Measurements from ENCODE around the gene TPRA1. TPM values are rescaled to one million over a fixed set of nuclear protein-coding genes. Genes with fewer than 3 reads are reported as not detected.

Gene TPRA1
- total RNA-seq, 1 experiment from 2014 or later = 20.0 TPM

DNA sequence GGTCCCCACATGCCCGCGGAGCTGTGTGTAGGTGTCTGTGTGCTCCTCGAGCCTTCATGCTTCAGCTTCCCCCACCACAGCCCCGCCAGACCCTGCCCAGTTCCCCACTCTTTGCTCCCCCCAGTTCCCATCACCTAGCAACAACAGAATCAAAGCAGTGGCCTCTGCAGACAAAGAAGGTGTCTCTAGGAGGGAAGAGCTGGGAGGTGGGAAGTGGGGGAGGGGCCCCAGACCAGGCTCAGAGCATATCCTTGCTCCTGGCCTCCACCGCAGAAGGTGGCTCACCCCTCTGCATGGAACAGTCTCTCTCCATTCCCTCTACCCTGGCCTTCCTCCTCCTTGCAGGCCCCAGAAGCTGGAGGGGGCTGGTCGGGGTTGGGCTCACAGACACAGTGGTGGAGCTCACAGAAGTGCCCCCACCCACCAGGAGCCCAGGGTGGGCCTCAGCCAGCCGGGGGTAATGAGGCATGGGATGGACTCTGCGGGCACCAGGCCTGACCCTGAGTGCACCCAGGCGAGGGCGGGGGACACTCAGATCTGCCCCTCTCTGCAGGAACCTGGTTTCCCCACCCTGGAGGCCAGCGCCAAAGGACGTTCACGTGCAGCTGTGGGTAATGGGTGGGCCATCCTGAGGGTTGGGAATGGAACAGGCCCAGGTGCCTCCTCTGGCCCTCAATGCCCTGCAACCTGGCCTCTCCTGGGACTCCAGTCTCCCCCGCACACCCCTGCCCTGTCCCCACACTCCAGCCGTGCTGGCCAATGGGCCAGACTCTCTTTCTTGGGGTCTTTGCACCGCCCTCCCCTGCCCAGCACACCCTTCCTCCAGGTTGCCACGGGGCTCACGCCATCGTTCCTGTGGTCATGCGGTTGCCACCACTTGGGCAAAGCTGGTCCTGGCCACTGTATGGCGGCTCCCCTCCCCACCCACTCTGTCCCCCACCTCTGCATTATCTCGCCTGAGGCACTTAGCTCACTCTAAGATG is 53.4 kb downstream of the TPRA1 start:
- H3K4me3 Mint-ChIP-seq = no peak overlapping the region
- Histone ChIP-seq H3T11ph (ENCODE audit: low read length) (no peak overlapping the region), H3K27me3 (ENCODE audit: insufficient read depth, low read length) (no peaks in the 10 kb centered on the region), H2BK5ac (ENCODE audit: insufficient read length, low read length) (no peak overlapping the region), H3K4ac (ENCODE audit: low read depth, low read length) (no peak overlapping the region), H3K4me1 (ENCODE audit: insufficient read depth, low read length) (no peaks in the 10 kb centered on the region; the same call in 1 of the 2 replicates), H3K9me3 (ENCODE audit: control insufficient read depth, low read depth, low read length) (no peaks in the 10 kb centered on the region), H3K18ac (ENCODE audit: insufficient read length, low read depth, low read length) (peak overlapping the region; percentile 27), H3K27ac (ENCODE audit: insufficient read length, low read depth, low read length) (no peak overlapping the region), H2AK5ac (ENCODE audit: insufficient read length, low read length) (no peak overlapping the region), H4K5ac (ENCODE audit: insufficient read length, low read depth, low read length) (no peak overlapping the region), H4K91ac (ENCODE audit: insufficient read length, low read depth, low read length) (no peak overlapping the region), H2AFZ (ENCODE audit: low read length) (no peak overlapping the region), H2BK15ac (ENCODE audit: low read depth, low read length) (no peak overlapping the region), H4K8ac (replicated peaks; ENCODE audit: insufficient read length, low read depth, low read length) (no peak overlapping the region), H3K56ac (ENCODE audit: insufficient read length, low read depth, low read length) (no peak overlapping the region), H3K23ac (ENCODE audit: insufficient read length, low read depth, low read length) (no peak overlapping the region), H3K79me1 (ENCODE audit: insufficient read depth, low read depth, low read length, poor library complexity, severe bottlenecking) (no peaks in the 10 kb centered on the region), H3K79me2 (ENCODE audit: insufficient read depth, low read length) (no peaks in the 10 kb centered on the region), H3K4me2 (ENCODE audit: insufficient read depth, insufficient read length, low read length) (no peak overlapping the region), H2BK120ac (ENCODE audit: low read depth, low read length, poor library complexity, severe bottlenecking) (no peak overlapping the region), H3K14ac (ENCODE audit: insufficient read depth, low read length) (0 out of 2 replicates have a peak overlapping the region, but pooled peaks have one; percentile 21), H3K23me2 (ENCODE audit: insufficient read length, low read depth, low read length, poor library complexity, severe bottlenecking) (no peaks in the 10 kb centered on the region), H3K9ac (ENCODE audit: extremely low read depth, insufficient read length, low read length) (no peak overlapping the region), H2BK12ac (ENCODE audit: insufficient read length, low read depth, low read length) (no peak overlapping the region), H4K20me1 (ENCODE audit: control insufficient read depth, insufficient read depth, insufficient read length) (no peaks in the 10 kb centered on the region), H2BK20ac (ENCODE audit: low read depth, low read length, poor library complexity, severe bottlenecking) (no peak overlapping the region)
- TF ChIP-seq, protein P1, sequence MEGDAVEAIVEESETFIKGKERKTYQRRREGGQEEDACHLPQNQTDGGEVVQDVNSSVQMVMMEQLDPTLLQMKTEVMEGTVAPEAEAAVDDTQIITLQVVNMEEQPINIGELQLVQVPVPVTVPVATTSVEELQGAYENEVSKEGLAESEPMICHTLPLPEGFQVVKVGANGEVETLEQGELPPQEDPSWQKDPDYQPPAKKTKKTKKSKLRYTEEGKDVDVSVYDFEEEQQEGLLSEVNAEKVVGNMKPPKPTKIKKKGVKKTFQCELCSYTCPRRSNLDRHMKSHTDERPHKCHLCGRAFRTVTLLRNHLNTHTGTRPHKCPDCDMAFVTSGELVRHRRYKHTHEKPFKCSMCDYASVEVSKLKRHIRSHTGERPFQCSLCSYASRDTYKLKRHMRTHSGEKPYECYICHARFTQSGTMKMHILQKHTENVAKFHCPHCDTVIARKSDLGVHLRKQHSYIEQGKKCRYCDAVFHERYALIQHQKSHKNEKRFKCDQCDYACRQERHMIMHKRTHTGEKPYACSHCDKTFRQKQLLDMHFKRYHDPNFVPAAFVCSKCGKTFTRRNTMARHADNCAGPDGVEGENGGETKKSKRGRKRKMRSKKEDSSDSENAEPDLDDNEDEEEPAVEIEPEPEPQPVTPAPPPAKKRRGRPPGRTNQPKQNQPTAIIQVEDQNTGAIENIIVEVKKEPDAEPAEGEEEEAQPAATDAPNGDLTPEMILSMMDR (conservative IDR thresholded peaks at IDR 0.05) = no peak
- no CpG with 5 or more reads among the region's 22 CpGs for WGBS (ENCODE audit: extremely low coverage, insufficient read length, low lambda C conversion rate)
- DNase-seq = no peak
- no peaks in the 10 kb centered on the region for H3K9me3 Mint-ChIP-seq
- no peaks in the 10 kb centered on the region for H3K36me3 Mint-ChIP-seq (ENCODE audit: insufficient read depth in 1 of 3, low read depth in 3 of 3)
- H3K4me1 Mint-ChIP-seq = peaks cover 11 to 22% of the 10 kb centered on the region in 2 experiments
- H3K27ac Mint-ChIP-seq = peak overlapping the region in 2 of 3 experiments; percentile 16; a peak in 1 of 7 replicates
- H3K27me3 Mint-ChIP-seq (ENCODE audit: low read depth) = peaks cover 6% of the 10 kb centered on the region

Data from H9 (cell line).